Effector CD8-positive, alpha-beta T cell (primary cell): ENCODE measurements around the gene DHX57.
"Not testable (repeated sequence)": the region's sequence is repeated elsewhere in the genome, so short reads cannot be mapped to it uniquely, and the experiment has no call there.

Source experiments
- DNase-seq: peaks from one replicate; lab custom pipeline; 2025; lab: John Stamatoyannopoulos, UW

Gene DHX57

GRCh38 chr2:38863061-38863695 lies 12.6 kb downstream of the DHX57 start:
- no peak for DNase-seq

GRCh38 chr2:38862476-38862875 lies 13.3 kb downstream of the DHX57 start:
- DNase-seq = no peak

GRCh38 chr2:38856165-38856564 lies 19.6 kb downstream of the DHX57 start:
- no peak for DNase-seq

- no peak for DNase-seq
Measured at GRCh38 chr2:38850045-38850444, 25.7 kb downstream of the DHX57 start.

GRCh38 chr2:38836791-38837190 lies 38.9 kb downstream of the DHX57 start:
- DNase-seq = no peak

GRCh38 chr2:38835990-38836389 lies 39.7 kb downstream of the DHX57 start:
- no peak for DNase-seq

- no peak for DNase-seq
Measured at GRCh38 chr2:38835015-38835601, 40.6 kb downstream of the DHX57 start.

GRCh38 chr2:38830526-38831159 lies 45.1 kb downstream of the DHX57 start:
- no peak for DNase-seq

- no peak for DNase-seq
Measured at GRCh38 chr2:38829971-38830370, 45.8 kb downstream of the DHX57 start.

GRCh38 chr2:38828460-38828859 lies 47.3 kb downstream of the DHX57 start:
- DNase-seq = no peak

- not testable (repeated sequence) for DNase-seq
Measured at GRCh38 chr2:38827539-38828145, 48.1 kb downstream of the DHX57 start.

- DNase-seq = no peak
Measured at GRCh38 chr2:38825956-38826355, 49.8 kb downstream of the DHX57 start.

- no peak for DNase-seq
Measured at GRCh38 chr2:38824906-38825305, 50.8 kb downstream of the DHX57 start.

- DNase-seq = no peak
Measured at GRCh38 chr2:38823386-38823785, 52.3 kb downstream of the DHX57 start.

GRCh38 chr2:38818565-38818964 lies 57.2 kb downstream of the DHX57 start:
- no peak for DNase-seq

- no peak for DNase-seq
Measured at GRCh38 chr2:38815936-38816335, 59.8 kb downstream of the DHX57 start.

GRCh38 chr2:38810488-38810887 lies 65.2 kb downstream of the DHX57 start:
- no peak for DNase-seq

- no peak for DNase-seq
Measured at GRCh38 chr2:38808677-38809076, 67.1 kb downstream of the DHX57 start.

GRCh38 chr2:38806733-38807059 lies 69.0 kb downstream of the DHX57 start:
- no peak for DNase-seq

- no peak for DNase-seq
Measured at GRCh38 chr2:38806015-38806732, 69.6 kb downstream of the DHX57 start.

GRCh38 chr2:38797953-38798352 lies 77.8 kb downstream of the DHX57 start:
- DNase-seq = no peak

GRCh38 chr2:38797250-38797676 lies 78.5 kb downstream of the DHX57 start:
- no peak for DNase-seq

- DNase-seq = not testable (repeated sequence)
Measured at GRCh38 chr2:38795016-38795415, 80.7 kb downstream of the DHX57 start.
